ENCODE results near the gene APOL6. TPM values are rescaled to one million over a fixed set of nuclear protein-coding genes. Genes with fewer than 3 reads are reported as not detected.
"Not testable (repeated sequence)": the region's sequence is repeated elsewhere in the genome, so short reads cannot be mapped to it uniquely, and the experiment has no call there.

APOL6 gene
- total RNA-seq, 2 experiments from 2014 or later = 39.3 TPM

GRCh38 chr22:35622191-35622913 is 25.9 kb upstream of the APOL6 start:
- Mint-ChIP-seq H3K27me3 (peaks cover 9% of the 10 kb centered on the region), H3K4me1 (ENCODE audit: low read depth) (peaks cover 10% of the 10 kb centered on the region), H3K9me3 (no peaks in the 10 kb centered on the region), H3K36me3 (ENCODE audit: low read depth) (no peaks in the 10 kb centered on the region), H3K27ac (no peak overlapping the region), H3K4me3 (no peak overlapping the region)
- Histone ChIP-seq H3K4me1 (ENCODE audit: insufficient read depth, low read length) (peaks cover 9% of the 10 kb centered on the region), H3K36me3 (ENCODE audit: insufficient read depth, low read length) (no peaks in the 10 kb centered on the region), H3K27ac (ENCODE audit: low read depth in 1 of 2, low read length in 2 of 2) (no peak overlapping the region), H3K27me3 (ENCODE audit: control insufficient read depth in 1 of 2, insufficient read depth in 2 of 2, low read length in 2 of 2) (no peaks in the 10 kb centered on the region), H3K9me3 (ENCODE audit: control insufficient read depth in 1 of 2, insufficient read depth in 1 of 2, low read length in 2 of 2) (no peaks in the 10 kb centered on the region), H3K4me3 (ENCODE audit: low read length) (no peak overlapping the region)
- ChIA-PET CTCF (no interaction called here), POLR2A (no interaction called here)
- ATAC-seq (ENCODE audit: poor library complexity) (no peak), DNase-seq (no peak)
- intact Hi-C loops (cut with DNase I, micrococcal nuclease) = loop anchor here in 1 of 2 experiments (2.0 kb wide), 2 partner anchors 192 to 272 kb away; no protein-coding TSS in a partner anchor
- TF ChIP-seq CTCF (IDR thresholded peaks at IDR 0.05) = no peak

- POLR2A ChIA-PET, CTCF ChIA-PET: not testable (repeated sequence)
Observed at GRCh38 chr22:35623885-35624284, 24.4 kb upstream of the APOL6 start.

GRCh38 chr22:35624547-35624946 is 23.7 kb upstream of the APOL6 start:
- POLR2A ChIA-PET = no interaction called here

More at GRCh38 chr22:35623885-35624284, 24.4 kb upstream of the APOL6 start:
- peaks cover 15% of the 10 kb centered on the region for H3K4me1 Mint-ChIP-seq (ENCODE audit: low read depth)
- H3K4me3 ChIP-seq (ENCODE audit: low read length); H3K27ac Mint-ChIP-seq; H3K4me3 Mint-ChIP-seq; H3K9me3 ChIP-seq (ENCODE audit: control insufficient read depth in 1 of 2, insufficient read depth in 1 of 2, low read length in 2 of 2); ATAC-seq (ENCODE audit: poor library complexity); H3K27me3 ChIP-seq (ENCODE audit: control insufficient read depth in 1 of 2, insufficient read depth in 2 of 2, low read length in 2 of 2); H3K36me3 Mint-ChIP-seq (ENCODE audit: low read depth); H3K9me3 Mint-ChIP-seq; H3K27ac ChIP-seq (ENCODE audit: low read depth in 1 of 2, low read length in 2 of 2); H3K27me3 Mint-ChIP-seq; DNase-seq; H3K36me3 ChIP-seq (ENCODE audit: insufficient read depth, low read length): not testable (repeated sequence)
- H3K4me1 ChIP-seq (ENCODE audit: insufficient read depth, low read length) = peaks cover 15% of the 10 kb centered on the region
- intact Hi-C loops (cut with DNase I, micrococcal nuclease) = loop anchor here (1.0 to 2.0 kb wide), 4 partner anchors 193 to 500 kb away; no protein-coding TSS in a partner anchor

More at GRCh38 chr22:35624547-35624946, 23.7 kb upstream of the APOL6 start:
- CTCF ChIA-PET = no interaction called here
- no peak overlapping the region for H3K4me3 Mint-ChIP-seq
- H3K27ac Mint-ChIP-seq = no peak overlapping the region
- DNase-seq (no peak), ATAC-seq (ENCODE audit: poor library complexity) (no peak)
- H3K9me3 Mint-ChIP-seq = no peaks in the 10 kb centered on the region
- H3K36me3 Mint-ChIP-seq (ENCODE audit: low read depth) = no peaks in the 10 kb centered on the region
- TF ChIP-seq CTCF (IDR thresholded peaks at IDR 0.05) = no peak
- intact Hi-C loops (cut with DNase I, micrococcal nuclease) = no loop called here
- H3K27me3 ChIP-seq (ENCODE audit: control insufficient read depth in 1 of 2, insufficient read depth in 2 of 2, low read length in 2 of 2) = no peaks in the 10 kb centered on the region
- no peak overlapping the region for H3K4me3 ChIP-seq (ENCODE audit: low read length)
- H3K27me3 Mint-ChIP-seq = peaks cover 9% of the 10 kb centered on the region
- H3K9me3 ChIP-seq (ENCODE audit: control insufficient read depth in 1 of 2, insufficient read depth in 1 of 2, low read length in 2 of 2) = no peaks in the 10 kb centered on the region
- H3K4me1 ChIP-seq (ENCODE audit: insufficient read depth, low read length) = peaks cover 17% of the 10 kb centered on the region
- H3K4me1 Mint-ChIP-seq (ENCODE audit: low read depth) = peaks cover 18% of the 10 kb centered on the region
- no peaks in the 10 kb centered on the region for H3K36me3 ChIP-seq (ENCODE audit: insufficient read depth, low read length)
- H3K27ac ChIP-seq (ENCODE audit: low read depth in 1 of 2, low read length in 2 of 2) = no peak overlapping the region

Data from CD4-positive, alpha-beta T cell (primary cell).